CD14-positive monocyte (primary cell): ENCODE measurements around the gene FAM117A. TPM values are rescaled to one million over a fixed set of nuclear protein-coding genes. Genes with fewer than 3 reads are reported as not detected.

Experiments
- DNase-seq, 3 donors: peaks; one replicate each; pipeline ENCODE4 v3.0.0-alpha.2; 2011 to 2022
- H2AFZ ChIP-seq: 2 replicates; pipeline ENCODE4 v1.6.0; 2012; ENCODE audit warnings: mild to moderate bottlenecking, low read depth, low read length, inconsistent platforms; ENCODE audit not compliant: insufficient read depth, poor library complexity, severe bottlenecking
- H3K27ac ChIP-seq, 2 donors: 1 replicate in 1 of 2; 2 replicates in 1 of 2; pipeline ENCODE4 v1.5.1; 2012 to 2013; ENCODE audit warnings: low read length in 2 of 2, control low read depth in 1 of 2, inconsistent platforms in 1 of 2, low read depth in 1 of 2, mild to moderate bottlenecking in 1 of 2
- H3K27me3 ChIP-seq, 2 donors: one replicate each; pipeline versions ENCODE4 v1.6.0 to v1.6.1; 2011 to 2013; ENCODE audit warnings: low read length in 2 of 2; ENCODE audit not compliant: control insufficient read depth in 2 of 2, insufficient read depth in 2 of 2
- H3K36me3 ChIP-seq, 2 donors: replicated peaks in 1 of 2; 1 replicate in 1 of 2; 2 replicates in 1 of 2; pipeline versions ENCODE4 v1.5.1 to v1.6.1; 2012 to 2013; ENCODE audit warnings: low read length in 2 of 2, control low read depth in 1 of 2, inconsistent platforms in 1 of 2, mild to moderate bottlenecking in 1 of 2; ENCODE audit not compliant: insufficient read depth in 2 of 2, control insufficient read depth in 1 of 2
- H3K4me1 ChIP-seq, 2 donors: 1 replicate in 1 of 2; 2 replicates in 1 of 2; pipeline versions ENCODE4 v1.5.1 to v1.6.1; 2012 to 2013; ENCODE audit warnings: low read length in 2 of 2, control low read depth in 1 of 2, inconsistent platforms in 1 of 2, mild to moderate bottlenecking in 1 of 2, moderate library complexity in 1 of 2; ENCODE audit not compliant: insufficient read depth in 2 of 2, control insufficient read depth in 1 of 2
- H3K4me2 ChIP-seq: replicated peaks from 2 replicates; pipeline ENCODE3; 2012; ENCODE audit warnings: low read length, moderate library complexity, mild to moderate bottlenecking; ENCODE audit not compliant: poor library complexity, severe bottlenecking; ENCODE audit errors: extremely low read depth
- H3K4me3 ChIP-seq, 3 experiments: fragments of 200-600 bp in 1 of 3; sonication (generic) in 1 of 3; replicated peaks in 1 of 3; 1 replicate in 2 of 3; 2 replicates in 1 of 3; pipeline ENCODE4 v1.5.1; 2011 to 2013; ENCODE audit warnings: low read length in 3 of 3, mild to moderate bottlenecking in 3 of 3, control low read depth in 2 of 3, low read depth in 2 of 3, inconsistent platforms in 1 of 3, moderate library complexity in 1 of 3
- H3K79me2 ChIP-seq: 2 replicates; pipeline ENCODE4 v1.6.0; 2012; ENCODE audit warnings: mild to moderate bottlenecking, control low read depth, inconsistent platforms, low read length, moderate library complexity; ENCODE audit not compliant: insufficient read depth
- H3K9ac ChIP-seq: 2 replicates; pipeline ENCODE4 v1.6.0; 2017; ENCODE audit warnings: low read length, mild to moderate bottlenecking; ENCODE audit not compliant: insufficient read depth, poor library complexity, severe bottlenecking
- H3K9me3 ChIP-seq, 2 donors: replicated peaks in 1 of 2; 1 replicate in 1 of 2; 2 replicates in 1 of 2; pipeline versions ENCODE4 v1.5.1 to v1.6.1; 2012 to 2013; ENCODE audit warnings: low read length in 2 of 2, control low read depth in 1 of 2; ENCODE audit not compliant: control insufficient read depth in 1 of 2, insufficient read depth in 1 of 2
- H4K20me1 ChIP-seq: 2 replicates; pipeline ENCODE4 v1.6.0; 2012; ENCODE audit warnings: mild to moderate bottlenecking, low read length, control low read depth, moderate library complexity; ENCODE audit not compliant: insufficient read depth
- H3K27ac Mint-ChIP-seq, 7 donors: one replicate each; pipeline ENCODE4 v1.8.0; 2020; ENCODE audit warnings: mild to moderate bottlenecking in 7 of 7, mixed read lengths in 7 of 7, moderate library complexity in 6 of 7, inconsistent platforms in 2 of 7
- H3K27me3 Mint-ChIP-seq, 3 donors: one replicate each; pipeline ENCODE4 v1.8.0; 2021 to 2022; ENCODE audit warnings: low read depth in 3 of 3, mild to moderate bottlenecking in 3 of 3, mixed read lengths in 3 of 3, moderate library complexity in 3 of 3, inconsistent platforms in 1 of 3
- H3K36me3 Mint-ChIP-seq, 2 donors: one replicate each; pipeline ENCODE4 v1.8.0; 2020; ENCODE audit warnings: mixed read lengths in 2 of 2, inconsistent platforms in 1 of 2, mild to moderate bottlenecking in 1 of 2
- H3K4me1 Mint-ChIP-seq: one replicate; pipeline ENCODE4 v1.8.0; 2020; ENCODE audit warnings: mild to moderate bottlenecking, mixed read lengths
- H3K4me3 Mint-ChIP-seq, 2 donors: one replicate each; pipeline ENCODE4 v1.8.0; 2020; ENCODE audit warnings: mild to moderate bottlenecking in 2 of 2, mixed read lengths in 2 of 2, moderate library complexity in 1 of 2
- H3K9me3 Mint-ChIP-seq, 7 donors: one replicate each; pipeline ENCODE4 v1.8.0; 2020 to 2022; ENCODE audit warnings: mixed read lengths in 7 of 7, mild to moderate bottlenecking in 6 of 7, moderate library complexity in 6 of 7, inconsistent platforms in 2 of 7
- WGBS: methylation state at CpG from one replicate; pipeline ENCODE4 v1.1.5; 2013; ENCODE audit warnings: missing lambda C conversion rate; ENCODE audit not compliant: insufficient coverage; 5-methylcytosine and 5-hydroxymethylcytosine counted together
- intact Hi-C, 2 donors: fragments of 100-400 bp; cut with micrococcal nuclease; formaldehyde crosslinking; loops; one replicate each; pipeline versions ENCODE4 v1.15.0 to v1.15.1; 2023
- polyA plus RNA-seq, 3 donors: library from polyadenylated mRNA; depleted of rRNA in 1 of 3; unstranded in 2 of 3; stranded (reverse) in 1 of 3; fragments of 300-500 nt in 2 of 3; fragments of >200 nt in 1 of 3; fragmentation: Illumina TruSeq in 2 of 3; gene quantifications; 1 replicate in 2 of 3; 2 replicates in 1 of 3; pipeline ENCODE4 v1.2.3, GENCODE V29; 2012 to 2021
- TF ChIP-seq, protein P1 (sequence below): fragments of 200-600 bp; IDR thresholded peaks from one replicate; pipeline ENCODE4 v1.8.0; 2022; ENCODE audit warnings: antibody characterized with exemption, mild to moderate bottlenecking

Gene FAM117A
- polyA plus RNA-seq, 3 donors: 11.8 to 34.9 (median 17.9) TPM

DNA sequence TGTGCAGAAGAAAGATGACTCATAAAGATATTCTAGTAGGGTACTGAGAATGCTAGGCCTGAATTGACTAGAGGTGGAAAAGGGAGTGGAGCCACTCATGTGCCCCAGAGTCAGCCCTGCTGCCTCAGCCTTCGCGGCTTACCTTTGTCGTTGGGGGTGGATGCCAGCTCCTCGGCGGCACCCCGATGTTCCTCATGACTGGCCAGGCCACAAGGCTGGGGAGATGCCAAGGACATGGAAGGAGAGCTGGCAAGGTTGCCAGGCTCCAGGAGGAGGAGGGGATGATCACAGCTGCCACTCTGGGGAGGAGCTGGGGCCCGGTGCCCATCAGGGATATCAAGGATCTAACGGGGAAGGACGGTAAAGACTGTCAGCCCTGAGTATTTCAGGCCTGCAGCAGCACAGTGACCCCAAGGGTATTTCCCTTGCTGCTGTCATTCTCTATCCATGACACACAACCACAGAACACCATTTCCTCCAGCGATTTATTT, 46.5 kb downstream of the FAM117A start:
- DNase-seq: no peak
- intact Hi-C loops: no loop called here

GRCh38 chr17:49716668-49717364, 47.1 kb downstream of the FAM117A start:
- H2AFZ ChIP-seq: no peak overlapping the region
- H3K79me2 ChIP-seq: no peaks in the 10 kb centered on the region
- no peaks in the 10 kb centered on the region for H3K4me1 ChIP-seq
- H3K27ac Mint-ChIP-seq: no peak overlapping the region
- no peak overlapping the region for H3K9ac ChIP-seq
- no peak overlapping the region for H3K27ac ChIP-seq
- H3K27me3 ChIP-seq: no peaks in the 10 kb centered on the region
- H3K36me3 ChIP-seq: peaks cover 64 to 98% of the 10 kb centered on the region in 2 donors
- H3K4me3 Mint-ChIP-seq: no peak overlapping the region
- H3K4me2 ChIP-seq: no peak overlapping the region
- no peak for DNase-seq
- H4K20me1 ChIP-seq: no peaks in the 10 kb centered on the region
- peaks cover 0 to 2% (median 0%) of the 10 kb centered on the region in 3 donors for H3K27me3 Mint-ChIP-seq
- TF ChIP-seq, protein P1, sequence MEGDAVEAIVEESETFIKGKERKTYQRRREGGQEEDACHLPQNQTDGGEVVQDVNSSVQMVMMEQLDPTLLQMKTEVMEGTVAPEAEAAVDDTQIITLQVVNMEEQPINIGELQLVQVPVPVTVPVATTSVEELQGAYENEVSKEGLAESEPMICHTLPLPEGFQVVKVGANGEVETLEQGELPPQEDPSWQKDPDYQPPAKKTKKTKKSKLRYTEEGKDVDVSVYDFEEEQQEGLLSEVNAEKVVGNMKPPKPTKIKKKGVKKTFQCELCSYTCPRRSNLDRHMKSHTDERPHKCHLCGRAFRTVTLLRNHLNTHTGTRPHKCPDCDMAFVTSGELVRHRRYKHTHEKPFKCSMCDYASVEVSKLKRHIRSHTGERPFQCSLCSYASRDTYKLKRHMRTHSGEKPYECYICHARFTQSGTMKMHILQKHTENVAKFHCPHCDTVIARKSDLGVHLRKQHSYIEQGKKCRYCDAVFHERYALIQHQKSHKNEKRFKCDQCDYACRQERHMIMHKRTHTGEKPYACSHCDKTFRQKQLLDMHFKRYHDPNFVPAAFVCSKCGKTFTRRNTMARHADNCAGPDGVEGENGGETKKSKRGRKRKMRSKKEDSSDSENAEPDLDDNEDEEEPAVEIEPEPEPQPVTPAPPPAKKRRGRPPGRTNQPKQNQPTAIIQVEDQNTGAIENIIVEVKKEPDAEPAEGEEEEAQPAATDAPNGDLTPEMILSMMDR: no peak
- intact Hi-C loops: no loop called here
- H3K36me3 Mint-ChIP-seq: peaks cover 69 to 93% of the 10 kb centered on the region in 2 donors
- WGBS: no CpG with 5 or more reads among the region's 1 CpG
- no peaks in the 10 kb centered on the region for H3K4me1 Mint-ChIP-seq
- H3K9me3 Mint-ChIP-seq: peaks cover 0 to 2% (median 0%) of the 10 kb centered on the region in 7 donors
- no peaks in the 10 kb centered on the region for H3K9me3 ChIP-seq
- H3K4me3 ChIP-seq: no peak overlapping the region

More for the DNA sequence above, 46.5 kb downstream of the FAM117A start:
- H3K27me3 ChIP-seq: no peaks in the 10 kb centered on the region
- peaks cover 0 to 2% (median 0%) of the 10 kb centered on the region in 7 donors for H3K9me3 Mint-ChIP-seq
- no peak overlapping the region for H2AFZ ChIP-seq
- H3K36me3 ChIP-seq: peaks cover 65 to 98% of the 10 kb centered on the region in 2 donors
- peaks cover 69 to 93% of the 10 kb centered on the region in 2 donors for H3K36me3 Mint-ChIP-seq
- WGBS: 77% methylated on average over 6 of the region's 10 CpGs
- no peak overlapping the region for H3K27ac Mint-ChIP-seq
- H3K9me3 ChIP-seq: no peaks in the 10 kb centered on the region
- H3K4me3 Mint-ChIP-seq: no peak overlapping the region
- peaks cover 0 to 2% (median 0%) of the 10 kb centered on the region in 3 donors for H3K27me3 Mint-ChIP-seq
- no peak overlapping the region for H3K9ac ChIP-seq
- no peaks in the 10 kb centered on the region for H3K4me1 Mint-ChIP-seq
- TF ChIP-seq, protein P1: no peak
- H3K4me2 ChIP-seq: no peak overlapping the region
- H3K79me2 ChIP-seq: no peaks in the 10 kb centered on the region
- H3K4me1 ChIP-seq: no peaks in the 10 kb centered on the region
- no peaks in the 10 kb centered on the region for H4K20me1 ChIP-seq
- H3K27ac ChIP-seq: no peak overlapping the region
- H3K4me3 ChIP-seq: no peak overlapping the region
